ENCODE results near the gene UBQLN4.

DNA sequence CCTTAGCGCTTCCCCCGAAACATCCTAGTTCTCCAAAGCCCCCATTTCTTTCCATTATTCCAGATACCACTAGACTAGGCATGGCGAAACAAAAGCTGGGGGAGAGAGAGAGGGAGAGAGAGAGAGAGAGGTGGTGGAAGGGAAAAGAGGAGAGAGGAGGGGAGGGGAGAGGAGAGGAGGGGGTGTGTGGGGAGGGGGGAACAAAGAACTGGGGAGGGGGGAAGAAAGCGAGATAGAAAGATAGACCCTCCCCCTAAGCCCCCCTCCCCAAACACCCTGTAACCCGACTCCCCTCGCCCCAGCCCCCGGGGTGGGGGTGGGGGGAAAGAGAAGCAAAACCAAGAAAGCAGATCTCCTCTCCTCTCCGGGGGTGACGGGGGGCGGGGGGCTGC lies 28.3 kb upstream of the UBQLN4 start:
- TF ChIP-seq, protein P1, sequence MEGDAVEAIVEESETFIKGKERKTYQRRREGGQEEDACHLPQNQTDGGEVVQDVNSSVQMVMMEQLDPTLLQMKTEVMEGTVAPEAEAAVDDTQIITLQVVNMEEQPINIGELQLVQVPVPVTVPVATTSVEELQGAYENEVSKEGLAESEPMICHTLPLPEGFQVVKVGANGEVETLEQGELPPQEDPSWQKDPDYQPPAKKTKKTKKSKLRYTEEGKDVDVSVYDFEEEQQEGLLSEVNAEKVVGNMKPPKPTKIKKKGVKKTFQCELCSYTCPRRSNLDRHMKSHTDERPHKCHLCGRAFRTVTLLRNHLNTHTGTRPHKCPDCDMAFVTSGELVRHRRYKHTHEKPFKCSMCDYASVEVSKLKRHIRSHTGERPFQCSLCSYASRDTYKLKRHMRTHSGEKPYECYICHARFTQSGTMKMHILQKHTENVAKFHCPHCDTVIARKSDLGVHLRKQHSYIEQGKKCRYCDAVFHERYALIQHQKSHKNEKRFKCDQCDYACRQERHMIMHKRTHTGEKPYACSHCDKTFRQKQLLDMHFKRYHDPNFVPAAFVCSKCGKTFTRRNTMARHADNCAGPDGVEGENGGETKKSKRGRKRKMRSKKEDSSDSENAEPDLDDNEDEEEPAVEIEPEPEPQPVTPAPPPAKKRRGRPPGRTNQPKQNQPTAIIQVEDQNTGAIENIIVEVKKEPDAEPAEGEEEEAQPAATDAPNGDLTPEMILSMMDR (IDR thresholded peaks at IDR 0.05) = no peak
- TF ChIP-seq POLR2A (IDR thresholded peaks at IDR 0.05) (no peak), EP300 (IDR thresholded peaks at IDR 0.05) (no peak)

Data from tibial nerve (tissue), 4 donors.